WERI-Rb-1 (cell line): ENCODE measurements around the gene FAH.

Experiments
- DNase-seq: peaks from one replicate; pipeline ENCODE4 v3.0.0-alpha.2; 2020
- H3K27ac ChIP-seq: fragments of 250-450 bp; sonication (Bioruptor Pico); 2 replicates; pipeline ENCODE4 v1.5.1; 2020; ENCODE audit warnings: mild to moderate bottlenecking, moderate library complexity
- H3K27me3 ChIP-seq: fragments of 250-450 bp; sonication (Bioruptor Pico); 2 replicates; pipeline ENCODE4 v1.5.1; 2021; ENCODE audit warnings: mild to moderate bottlenecking, low read depth, moderate library complexity; ENCODE audit not compliant: insufficient read depth, severe bottlenecking
- H3K36me3 ChIP-seq: fragments of 250-450 bp; sonication (Bioruptor Pico); 2 replicates; pipeline ENCODE4 v1.5.1; 2020; ENCODE audit warnings: mild to moderate bottlenecking, moderate library complexity
- H3K4me3 ChIP-seq: 2 replicates; pipeline ENCODE4 v1.5.1; 2011; ENCODE audit warnings: low read depth, mild to moderate bottlenecking, control low read depth, low read length
- H3K9me3 ChIP-seq: fragments of 250-450 bp; sonication (Bioruptor Pico); 2 replicates; pipeline ENCODE4 v1.5.1; 2021; ENCODE audit warnings: mild to moderate bottlenecking, moderate library complexity; ENCODE audit not compliant: severe bottlenecking
- TF ChIP-seq, protein P1 (sequence below): IDR thresholded peaks from 2 replicates; pipeline ENCODE4 v1.5.1; 2011; ENCODE audit warnings: low read depth, mild to moderate bottlenecking, control low read depth, inconsistent platforms, low read length

FAH gene

GRCh38 chr15:80152896-80153876 lies at the start of gene FAH:
Gene FAH (plus strand): TSS chr15:80152999. CDS start chr15:80153055, 56 bp downstream.
- Histone ChIP-seq H3K9me3 (no peaks in the 10 kb centered on the region), H3K27me3 (no peaks in the 10 kb centered on the region), H3K27ac (peak within 1 kb of the TSS; percentile 34; the same call in 1 of the 2 replicates), H3K4me3 (peak within 1 kb of the TSS; percentile 68), H3K36me3 (no peaks in the 10 kb centered on the region)
- DNase-seq, result no peak
- TF ChIP-seq, protein P1, sequence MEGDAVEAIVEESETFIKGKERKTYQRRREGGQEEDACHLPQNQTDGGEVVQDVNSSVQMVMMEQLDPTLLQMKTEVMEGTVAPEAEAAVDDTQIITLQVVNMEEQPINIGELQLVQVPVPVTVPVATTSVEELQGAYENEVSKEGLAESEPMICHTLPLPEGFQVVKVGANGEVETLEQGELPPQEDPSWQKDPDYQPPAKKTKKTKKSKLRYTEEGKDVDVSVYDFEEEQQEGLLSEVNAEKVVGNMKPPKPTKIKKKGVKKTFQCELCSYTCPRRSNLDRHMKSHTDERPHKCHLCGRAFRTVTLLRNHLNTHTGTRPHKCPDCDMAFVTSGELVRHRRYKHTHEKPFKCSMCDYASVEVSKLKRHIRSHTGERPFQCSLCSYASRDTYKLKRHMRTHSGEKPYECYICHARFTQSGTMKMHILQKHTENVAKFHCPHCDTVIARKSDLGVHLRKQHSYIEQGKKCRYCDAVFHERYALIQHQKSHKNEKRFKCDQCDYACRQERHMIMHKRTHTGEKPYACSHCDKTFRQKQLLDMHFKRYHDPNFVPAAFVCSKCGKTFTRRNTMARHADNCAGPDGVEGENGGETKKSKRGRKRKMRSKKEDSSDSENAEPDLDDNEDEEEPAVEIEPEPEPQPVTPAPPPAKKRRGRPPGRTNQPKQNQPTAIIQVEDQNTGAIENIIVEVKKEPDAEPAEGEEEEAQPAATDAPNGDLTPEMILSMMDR, result no peak

DNA sequence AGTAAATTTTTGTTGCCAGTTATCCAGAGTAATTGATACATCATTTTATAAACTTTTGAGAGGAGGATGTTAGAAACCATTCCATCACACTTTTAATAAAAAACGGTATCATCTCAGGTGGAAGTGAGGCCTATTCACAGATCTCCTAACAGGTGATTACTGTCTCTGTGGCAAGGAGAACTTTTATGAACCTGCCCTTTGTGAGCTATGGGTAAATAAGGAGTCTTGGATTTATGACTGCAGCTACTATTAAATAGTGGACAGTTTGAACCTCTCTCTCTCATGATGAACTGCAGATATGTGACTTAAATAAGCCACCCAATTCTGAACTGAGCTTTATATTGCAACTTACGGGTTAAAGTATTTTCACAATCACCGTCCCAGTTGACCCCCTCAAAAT lies 47.6 kb upstream of the FAH start:
- DNase-seq, result no peak
- Histone ChIP-seq H3K27me3 (no peaks in the 10 kb centered on the region), H3K4me3 (no peak overlapping the region), H3K27ac (no peak overlapping the region), H3K9me3 (no peaks in the 10 kb centered on the region), H3K36me3 (peaks cover 2% of the 10 kb centered on the region; the same call in 1 of the 2 replicates)
- TF ChIP-seq, protein P1, result no peak

- no peak for DNase-seq
- Histone ChIP-seq H3K36me3 (peaks cover 2% of the 10 kb centered on the region; the same call in 1 of the 2 replicates), H3K27ac (no peak overlapping the region), H3K27me3 (no peaks in the 10 kb centered on the region), H3K4me3 (no peak overlapping the region), H3K9me3 (no peaks in the 10 kb centered on the region)
- TF ChIP-seq, protein P1, result no peak
Measured at GRCh38 chr15:80105595-80105994, 47.2 kb upstream of the FAH start.

DNA sequence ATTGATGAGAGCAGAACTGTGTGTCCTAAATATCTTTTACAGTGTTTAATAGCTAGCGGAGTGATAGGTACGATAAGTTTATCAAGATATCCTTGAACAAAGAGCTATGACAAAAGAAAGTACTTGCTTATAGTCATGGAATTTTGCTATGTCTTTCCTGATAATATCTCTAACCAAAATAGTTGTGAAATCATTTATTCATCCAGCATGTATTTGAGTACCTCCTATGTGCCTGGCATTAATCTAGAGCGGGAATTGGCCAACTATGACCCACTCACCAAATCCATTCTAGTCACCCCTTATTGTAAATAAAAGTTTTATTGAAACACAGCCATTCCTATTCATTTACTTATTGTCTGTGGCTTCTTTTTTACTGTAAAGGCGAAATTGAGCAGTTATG lies 46.7 kb upstream of the FAH start:
- TF ChIP-seq, protein P1, result no peak
- H3K36me3 ChIP-seq, result peaks cover 2% of the 10 kb centered on the region; the same call in 1 of the 2 replicates
- no peaks in the 10 kb centered on the region for H3K27me3 ChIP-seq
- H3K27ac ChIP-seq, result no peak overlapping the region
- H3K4me3 ChIP-seq, result no peak overlapping the region
- DNase-seq, result no peak
- no peaks in the 10 kb centered on the region for H3K9me3 ChIP-seq

DNA sequence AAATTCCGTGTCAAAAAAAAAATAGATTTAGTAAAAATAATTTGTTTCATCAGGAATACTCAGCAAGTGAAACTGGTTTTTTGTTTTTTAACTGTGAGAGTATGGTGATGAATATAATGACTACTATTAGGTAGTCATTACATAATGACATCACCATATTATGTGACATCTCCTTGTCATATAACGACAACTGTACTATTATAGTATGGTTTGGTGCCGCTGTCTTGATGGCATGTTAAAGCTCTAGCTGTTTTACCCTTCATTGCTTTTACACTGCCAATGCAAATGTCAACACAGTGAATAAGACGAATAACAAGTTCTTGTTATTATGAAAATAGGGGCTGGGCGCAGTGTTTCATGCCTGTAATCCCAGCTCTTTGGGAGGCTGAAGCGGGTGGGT lies 45.6 kb upstream of the FAH start:
- TF ChIP-seq, protein P1, result no peak
- H3K27ac ChIP-seq, result no peak overlapping the region
- H3K27me3 ChIP-seq, result no peaks in the 10 kb centered on the region
- no peaks in the 10 kb centered on the region for H3K9me3 ChIP-seq
- no peak overlapping the region for H3K4me3 ChIP-seq
- peaks cover 2% of the 10 kb centered on the region; the same call in 1 of the 2 replicates for H3K36me3 ChIP-seq
- no peak for DNase-seq
